GM08714 (cell line): ENCODE measurements around the gene LSMEM2.
"Not testable (repeated sequence)": the region's sequence is repeated elsewhere in the genome, so short reads cannot be mapped to it uniquely, and the experiment has no call there.

Experiments used
- H3K4me3 ChIP-seq: fragments of 200-500 bp; sonication (Bioruptor generic); 2 replicates; pipeline ENCODE4 v1.5.1; 2014; ENCODE audit warnings: mild to moderate bottlenecking, low read length, inconsistent platforms
- ZNF274 ChIP-seq: IDR thresholded peaks from 2 replicates; pipeline ENCODE4 v1.6.1; 2012; ENCODE audit warnings: mild to moderate bottlenecking, low read depth, low read length

Gene LSMEM2

DNA sequence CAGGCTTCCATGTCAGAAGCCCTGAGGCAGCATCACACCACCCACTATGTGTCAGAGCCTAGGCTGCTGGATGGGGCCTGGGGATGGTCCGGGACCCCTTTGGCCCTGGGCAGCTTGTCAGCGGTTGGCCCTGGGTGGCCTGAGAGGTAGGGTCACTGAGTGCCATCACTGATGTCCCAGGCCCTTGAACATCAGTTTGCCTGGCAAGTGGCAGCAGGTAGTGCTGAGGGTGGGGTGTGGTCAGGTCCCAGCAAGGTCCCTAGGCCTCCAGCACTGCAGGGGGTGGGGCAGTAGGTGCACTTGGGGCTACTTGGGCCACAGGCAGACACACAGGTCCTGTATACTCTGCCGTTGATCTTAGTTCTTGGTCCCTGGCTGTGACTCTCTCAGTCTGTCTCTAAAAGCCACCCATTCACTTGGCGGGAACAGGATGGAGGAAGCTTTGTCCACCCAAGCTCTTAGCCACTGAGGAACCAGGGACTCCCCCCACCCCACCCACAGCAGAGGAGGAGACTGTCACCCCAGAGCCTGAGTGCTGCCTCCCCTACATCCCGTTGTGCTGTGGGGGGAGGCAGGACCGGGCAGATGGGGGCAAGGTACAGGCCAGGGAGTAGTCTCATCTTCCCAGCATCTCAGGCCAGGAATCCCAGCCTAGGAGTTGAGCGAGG, 37.0 kb upstream of the LSMEM2 start:
- TF ChIP-seq ZNF274, result no peak
- H3K4me3 ChIP-seq, result no peak overlapping the region

DNA sequence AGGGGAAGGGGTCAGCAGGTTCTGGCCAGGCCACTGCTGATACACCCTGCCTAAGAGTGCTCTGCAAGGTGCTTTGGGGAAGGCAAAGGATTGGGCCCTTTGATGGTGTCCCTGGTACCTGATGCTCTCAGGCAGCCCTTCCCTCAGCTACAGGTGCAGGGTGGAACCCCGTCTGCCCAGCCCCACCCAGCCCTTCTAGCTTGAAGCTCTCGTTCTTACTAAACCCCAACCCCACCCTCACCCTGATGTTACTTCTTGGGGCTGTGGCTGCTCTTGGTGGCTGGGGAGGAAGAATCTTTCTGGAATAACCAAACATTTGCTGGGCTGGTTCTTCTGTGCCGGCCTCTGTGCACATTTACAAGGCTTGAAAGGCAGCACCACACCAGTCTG, 36.5 kb upstream of the LSMEM2 start:
- no peak overlapping the region; the same call in 1 of the 2 replicates for H3K4me3 ChIP-seq
- TF ChIP-seq ZNF274, result no peak

DNA sequence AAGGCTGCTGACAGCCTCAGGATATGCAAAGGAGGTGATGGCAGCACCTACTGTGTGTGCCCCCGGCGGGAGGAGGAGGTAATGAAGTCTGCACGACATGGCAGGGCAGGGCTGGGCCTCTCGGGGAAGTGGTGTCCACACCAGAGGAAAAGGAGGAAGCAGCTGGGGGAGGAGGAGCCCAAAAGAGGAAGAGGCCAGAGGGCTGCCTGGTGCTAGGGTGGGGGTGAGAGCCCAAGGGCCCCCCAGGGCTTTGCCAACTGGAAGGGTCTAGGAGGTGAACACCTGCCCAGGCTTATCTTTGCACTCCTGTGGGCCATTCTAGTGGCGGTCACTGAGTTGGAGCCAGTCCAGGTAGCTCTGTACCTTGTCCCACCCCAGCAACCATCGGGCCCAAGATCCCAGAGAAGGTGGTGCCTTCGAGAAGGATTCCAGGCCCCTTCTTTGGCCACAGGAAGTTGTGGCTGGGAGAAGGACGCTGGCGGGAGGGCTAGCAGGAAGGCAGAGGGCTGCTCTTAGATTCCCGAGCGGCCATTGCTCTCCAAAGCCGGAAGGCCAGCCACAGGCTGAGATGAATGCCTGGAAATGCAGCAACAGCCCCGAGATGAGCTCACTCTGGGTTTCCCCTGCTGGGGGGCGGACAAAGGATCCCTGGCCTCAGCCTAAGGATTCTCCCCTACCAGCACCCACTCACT, 35.9 kb upstream of the LSMEM2 start:
- TF ChIP-seq ZNF274, result no peak
- no peak overlapping the region; the same call in 1 of the 2 replicates for H3K4me3 ChIP-seq

DNA sequence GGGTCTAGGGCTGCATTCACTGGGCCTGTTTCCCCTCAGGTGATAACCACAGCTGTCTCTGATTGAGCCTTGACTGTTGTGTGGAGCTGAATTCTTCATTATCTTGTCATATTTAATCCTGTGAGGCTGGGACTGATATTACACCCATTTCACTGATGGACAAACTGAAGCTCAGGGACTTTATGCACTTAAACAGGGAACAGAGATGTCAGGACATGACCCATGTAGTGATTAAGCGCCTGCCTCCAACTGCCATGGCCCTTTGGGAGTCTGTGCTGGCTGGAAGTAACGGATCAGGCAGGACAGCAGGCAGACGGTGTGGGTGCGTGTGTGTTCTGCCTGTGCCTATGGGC, 35.4 kb upstream of the LSMEM2 start:
- no peak overlapping the region for H3K4me3 ChIP-seq
- TF ChIP-seq ZNF274, result no peak

DNA sequence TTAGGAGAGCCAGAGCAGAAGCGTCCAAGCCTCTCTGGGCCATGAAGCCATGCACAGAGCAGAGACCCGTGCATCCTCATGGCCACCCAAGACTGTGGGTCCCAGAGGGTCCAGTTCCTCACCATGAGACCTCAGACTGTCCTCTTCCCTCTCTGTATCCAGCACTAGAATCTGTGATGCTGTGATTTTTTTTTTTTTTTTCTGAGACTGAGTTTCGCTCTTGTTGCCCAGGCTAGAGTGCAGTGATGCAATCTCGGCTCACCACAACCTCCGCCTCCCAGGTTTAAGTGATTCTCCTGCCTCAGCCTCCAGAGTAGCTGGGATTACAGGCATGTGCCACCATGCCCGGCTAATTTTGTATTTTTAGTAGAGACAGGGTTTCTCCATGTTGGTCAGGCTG, 34.1 kb upstream of the LSMEM2 start:
- H3K4me3 ChIP-seq, result not testable (repeated sequence)

DNA sequence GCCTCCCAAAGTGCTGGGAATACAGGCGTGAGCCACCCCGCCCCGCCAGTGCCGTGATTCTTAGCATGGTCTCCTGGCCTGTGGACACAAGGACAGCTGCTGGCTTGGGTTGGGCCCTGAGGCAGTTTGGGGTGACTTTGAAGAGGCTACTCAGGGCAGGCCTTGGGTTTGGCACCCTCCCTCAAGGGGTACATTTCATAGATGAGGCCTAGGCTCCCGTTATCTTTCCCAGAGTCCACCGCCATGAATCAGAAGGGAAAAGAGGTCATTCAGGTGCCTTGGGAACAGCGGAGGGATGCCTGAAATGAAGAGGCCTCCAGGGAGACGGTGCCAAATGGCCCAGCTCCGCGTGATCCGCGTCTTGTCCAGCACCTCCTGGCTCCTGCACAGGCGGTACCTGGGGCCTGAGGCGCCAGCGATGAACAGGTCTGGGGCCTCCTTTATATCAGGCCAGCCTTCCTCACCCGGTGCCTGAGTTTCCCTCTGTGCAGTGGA, 33.6 kb upstream of the LSMEM2 start:
- no peak for TF ChIP-seq ZNF274
- H3K4me3 ChIP-seq, result no peak overlapping the region; the same call in 1 of the 2 replicates

DNA sequence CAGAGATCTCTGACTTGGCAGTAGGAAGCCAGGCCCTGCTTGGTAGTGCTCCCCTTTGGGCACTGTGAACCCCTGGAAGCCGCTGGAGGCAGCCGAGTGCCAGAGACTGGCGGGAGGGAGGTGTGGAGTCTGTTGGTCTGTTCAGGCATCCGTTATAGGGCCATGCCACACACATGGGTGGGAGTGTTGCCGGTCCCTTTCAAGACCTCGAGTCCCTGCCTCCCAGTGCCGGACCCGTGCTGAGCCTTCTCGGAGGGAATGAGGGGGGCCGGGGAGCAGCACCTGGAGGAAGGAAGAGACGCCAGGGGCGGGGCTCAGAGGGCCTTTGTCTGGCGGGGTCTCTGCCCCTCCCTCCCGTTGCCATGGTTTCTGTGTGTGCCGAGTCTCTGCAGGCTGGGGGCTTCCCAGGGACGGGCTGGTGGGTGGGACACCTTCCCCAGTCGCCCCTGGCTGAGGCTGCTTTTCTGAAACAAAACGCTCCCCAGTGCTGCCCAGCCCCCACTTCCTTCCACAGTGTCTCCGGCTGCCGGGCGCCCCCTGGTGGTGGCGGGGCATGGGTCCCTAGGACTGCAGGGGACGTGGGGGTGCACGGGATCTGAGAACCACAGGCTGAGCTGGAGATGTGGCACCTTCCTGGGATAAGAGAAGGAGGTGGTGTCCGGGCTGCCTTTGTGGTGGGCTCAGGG, 32.9 kb upstream of the LSMEM2 start:
- TF ChIP-seq ZNF274, result no peak
- peak overlapping the region; percentile 7; the same call in 1 of the 2 replicates for H3K4me3 ChIP-seq

DNA sequence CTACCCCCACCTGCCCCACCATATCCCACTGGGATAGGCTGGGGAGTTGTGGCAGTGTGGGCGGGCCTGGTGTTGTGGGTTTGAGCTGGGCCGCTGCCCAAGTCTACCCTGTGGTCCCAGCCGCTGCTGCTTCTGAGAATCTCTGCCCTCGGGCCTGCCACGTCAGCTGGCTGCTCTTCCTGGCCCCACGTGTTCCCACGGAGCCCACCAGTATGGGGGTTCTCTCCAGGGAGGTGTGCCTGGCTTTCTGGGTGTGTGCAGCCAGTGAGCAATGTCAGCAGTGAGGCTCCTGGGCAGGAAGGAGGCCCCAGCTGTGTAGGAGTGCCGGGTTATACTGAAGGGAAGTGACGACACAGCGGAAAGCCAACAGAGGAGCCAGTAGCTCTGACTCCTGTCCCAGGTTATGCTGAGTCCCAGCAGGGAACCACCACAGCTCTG, 32.4 kb upstream of the LSMEM2 start:
- H3K4me3 ChIP-seq, result peak overlapping the region; percentile 7; the same call in 1 of the 2 replicates
- TF ChIP-seq ZNF274, result no peak

DNA sequence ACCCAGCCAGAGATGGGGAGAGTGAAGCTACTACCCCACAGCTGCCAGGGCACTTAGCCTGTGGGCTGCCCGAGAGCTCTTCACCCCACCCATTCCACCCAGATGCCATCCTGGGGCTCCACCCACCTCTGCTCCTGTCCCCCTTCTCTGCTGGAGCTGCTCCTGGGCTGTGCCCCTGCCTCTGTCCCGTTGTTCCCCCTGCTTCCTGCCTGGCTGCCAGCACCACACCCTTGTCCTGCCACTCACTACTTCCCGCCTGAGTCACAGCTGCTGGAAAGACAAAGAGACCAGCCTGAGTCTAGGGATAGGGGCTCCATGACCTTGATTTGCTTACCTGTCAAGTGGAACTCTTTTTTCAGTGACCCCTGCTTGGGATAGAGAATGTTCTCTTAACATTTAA, 30.5 kb upstream of the LSMEM2 start:
- H3K4me3 ChIP-seq, result no peak overlapping the region
- TF ChIP-seq ZNF274, result no peak

DNA sequence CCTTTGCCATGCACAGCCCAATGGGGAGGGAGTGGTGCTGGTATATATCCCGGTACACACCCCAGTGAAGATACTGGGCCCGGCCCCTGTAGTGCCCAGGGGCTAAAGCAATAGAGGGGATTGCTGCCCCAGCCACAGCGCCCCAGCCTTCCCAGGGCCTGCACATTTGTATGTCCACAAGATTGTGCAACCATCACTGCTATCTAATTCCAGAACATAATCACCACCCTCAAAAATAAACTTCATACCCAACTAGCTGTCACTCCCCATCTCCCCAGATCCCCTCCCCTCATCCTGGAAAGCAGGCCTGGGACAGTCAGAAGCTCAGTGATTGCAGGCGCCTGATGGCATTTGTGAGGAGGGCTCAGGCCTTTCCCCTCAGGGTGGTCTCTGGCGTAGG, 29.4 kb upstream of the LSMEM2 start:
- no peak for TF ChIP-seq ZNF274
- H3K4me3 ChIP-seq, result no peak overlapping the region

DNA sequence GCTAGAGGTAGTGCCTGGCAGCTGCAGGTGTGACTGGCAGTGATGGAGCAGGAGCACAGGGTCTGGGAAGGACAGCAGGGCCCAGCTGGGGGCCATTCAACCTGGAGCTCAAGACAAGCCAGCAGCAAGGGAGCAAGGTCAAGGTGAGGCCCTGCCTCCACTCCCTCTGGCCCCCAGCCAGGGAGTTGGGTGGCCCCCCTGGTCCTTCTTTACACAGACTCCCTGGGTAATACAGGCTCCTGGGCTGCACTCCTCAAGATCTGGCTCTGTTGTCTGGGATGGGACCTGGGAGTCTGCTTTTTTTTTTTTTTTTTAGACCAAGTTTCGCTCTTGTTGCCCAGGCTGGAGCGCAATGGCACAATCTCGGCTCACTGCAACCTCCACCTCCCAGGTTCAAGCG, 28.4 kb upstream of the LSMEM2 start:
- no peak for TF ChIP-seq ZNF274
- no peak overlapping the region for H3K4me3 ChIP-seq

DNA sequence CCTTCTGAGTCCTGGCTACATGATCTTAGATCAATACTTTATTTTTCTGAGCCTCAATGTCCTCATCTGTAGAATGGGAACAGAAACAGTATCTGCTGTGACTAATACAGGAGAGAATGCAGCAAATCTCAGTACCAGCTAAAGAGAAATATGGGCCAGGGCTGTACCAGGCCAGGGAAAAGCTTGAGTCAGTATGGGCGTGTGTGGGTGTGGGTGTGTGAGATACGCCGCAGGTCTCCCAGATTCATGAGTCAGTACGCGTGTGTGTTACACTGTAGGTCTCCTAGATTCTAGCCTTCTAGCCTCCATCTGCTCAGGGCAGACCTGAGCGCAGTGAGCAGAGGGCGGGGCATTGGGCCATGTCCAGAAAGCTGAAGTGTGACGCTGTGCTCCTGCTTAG, 27.7 kb upstream of the LSMEM2 start:
- no peak for TF ChIP-seq ZNF274
- H3K4me3 ChIP-seq, result no peak overlapping the region

DNA sequence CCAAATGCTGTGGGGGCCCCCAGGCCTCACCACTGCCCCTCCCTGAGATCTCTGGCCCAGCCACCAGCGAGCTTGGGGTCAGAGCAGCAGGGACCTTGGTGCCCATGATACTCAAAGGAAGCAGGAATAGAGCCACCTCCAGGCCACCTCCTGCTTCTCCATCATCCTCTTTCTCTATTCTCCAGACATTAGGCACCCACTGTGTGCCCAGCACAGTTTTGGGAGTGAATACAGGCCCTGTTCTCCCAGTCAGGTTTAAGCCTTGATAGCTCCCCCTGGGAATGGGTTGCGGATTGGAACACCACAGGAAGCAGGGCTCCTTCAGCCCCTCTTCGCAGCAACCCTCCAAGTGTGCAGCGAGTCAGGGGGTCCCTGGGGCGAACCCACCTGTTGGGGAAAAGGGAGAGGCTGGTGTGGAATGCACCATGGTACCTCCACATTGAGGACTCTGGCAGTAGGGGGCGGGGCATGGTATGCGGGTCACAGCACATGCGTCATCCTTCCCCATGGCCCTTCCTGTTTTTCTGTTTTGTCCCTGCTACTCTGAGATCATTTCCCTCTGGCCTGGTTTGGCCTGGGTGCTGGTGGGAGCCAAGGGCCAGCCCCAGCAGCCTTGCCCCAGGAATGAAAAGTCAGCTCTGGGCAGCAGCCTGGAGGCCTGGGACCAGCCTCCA, 24.2 kb upstream of the LSMEM2 start:
- no peak for TF ChIP-seq ZNF274

DNA sequence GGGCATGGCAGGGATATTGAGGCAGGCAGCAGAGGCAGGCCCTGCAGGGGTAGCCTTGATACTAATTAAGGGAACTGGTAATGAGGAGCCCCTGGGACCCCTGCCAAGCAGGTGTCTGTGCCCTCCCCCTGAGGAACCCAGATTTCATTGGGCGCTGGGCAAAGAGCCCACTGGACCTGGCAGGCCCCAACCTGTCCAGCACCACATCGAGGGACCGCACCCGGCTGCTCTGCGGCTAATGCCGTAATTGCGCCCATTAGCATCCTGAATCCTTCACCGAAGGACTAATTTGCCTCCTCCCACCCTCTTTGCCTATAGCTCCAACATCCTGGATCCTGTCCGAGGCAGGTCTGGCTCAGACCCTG, 23.7 kb upstream of the LSMEM2 start:
- H3K4me3 ChIP-seq, result no peak overlapping the region
- no peak for TF ChIP-seq ZNF274

More for the DNA sequence above, 24.2 kb upstream of the LSMEM2 start:
- no peak overlapping the region for H3K4me3 ChIP-seq
